ENCODE data around the gene ELAPOR1. TPM values are rescaled to one million over a fixed set of nuclear protein-coding genes. Genes with fewer than 3 reads are reported as not detected.

Gene ELAPOR1
- total and polyA plus RNA-seq, 2 experiments from 2014 or later = 0.54 to 1.2 TPM

GRCh38 chr1:109083501-109083900 is 30.4 kb upstream of the ELAPOR1 start:
- no peak overlapping the region for H3K4me3 ChIP-seq
- no peak overlapping the region for H2AFZ ChIP-seq
- no peak for DNase-seq
- H3K9me2 ChIP-seq (ENCODE audit: insufficient read depth) = no peaks in the 10 kb centered on the region
- no peaks in the 10 kb centered on the region for H3K9me3 ChIP-seq (ENCODE audit: low read depth)
- H3F3A ChIP-seq (ENCODE audit: insufficient read depth) = peaks cover 11% of the 10 kb centered on the region
- no peaks in the 10 kb centered on the region for H3K27me3 ChIP-seq (replicated peaks; ENCODE audit: insufficient read depth)
- no peak overlapping the region for H3K4me2 ChIP-seq (ENCODE audit: unreplicated experiment)
- H3K27ac ChIP-seq = no peak overlapping the region
- no peaks in the 10 kb centered on the region for H3K36me3 ChIP-seq (ENCODE audit: low read depth)
- in situ Hi-C loops (cut with MboI) = no loop called here
- TF ChIP-seq EZH2phosphoT487 (IDR thresholded peaks at IDR 0.05; ENCODE audit: insufficient read depth, low read depth) (no peak), EZH2 (IDR thresholded peaks at IDR 0.05; ENCODE audit: insufficient read depth, poor library complexity, severe bottlenecking) (no peak)
- no peaks in the 10 kb centered on the region for H4K20me1 ChIP-seq (ENCODE audit: insufficient read depth)
- no peaks in the 10 kb centered on the region for H3K79me2 ChIP-seq (ENCODE audit: insufficient read depth)
- peaks cover 15% of the 10 kb centered on the region for H3K4me1 ChIP-seq (ENCODE audit: insufficient read depth)
- no peak overlapping the region for H3K9ac ChIP-seq
- 82 to 94% methylated on average over 3 of the region's 3 CpGs for WGBS, 2 experiments (ENCODE audit: low coverage in 1 of 2, low lambda C conversion rate in 2 of 2, missing lambda C conversion rate in 2 of 2)

DNA sequence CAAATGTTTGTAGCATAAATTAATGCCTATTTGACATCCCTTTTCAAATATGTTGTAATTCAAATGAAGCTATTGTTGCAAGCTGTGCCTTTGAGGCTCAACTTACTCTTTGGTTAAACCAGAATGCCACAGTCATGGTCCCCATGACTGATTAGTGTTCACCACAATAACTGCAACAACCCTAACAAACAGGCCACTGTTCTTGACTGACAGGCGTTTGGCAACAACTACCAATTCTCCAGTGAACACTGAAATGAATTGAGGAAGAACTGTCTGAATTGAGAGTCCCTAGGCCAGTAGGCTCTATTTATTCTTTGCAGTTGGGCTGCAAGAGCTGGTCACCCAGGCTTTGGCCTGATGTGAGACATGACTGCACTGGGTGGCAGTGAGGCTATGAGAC is 30.0 kb upstream of the ELAPOR1 start:
- peaks cover 11% of the 10 kb centered on the region for H3F3A ChIP-seq (ENCODE audit: insufficient read depth)
- no peak overlapping the region for H3K4me3 ChIP-seq
- no peak overlapping the region for H3K9ac ChIP-seq
- H3K27ac ChIP-seq = no peak overlapping the region
- no peaks in the 10 kb centered on the region for H3K27me3 ChIP-seq (replicated peaks; ENCODE audit: insufficient read depth)
- H4K20me1 ChIP-seq (ENCODE audit: insufficient read depth) = no peaks in the 10 kb centered on the region
- no peak overlapping the region for H2AFZ ChIP-seq
- H3K4me1 ChIP-seq (ENCODE audit: insufficient read depth) = peaks cover 15% of the 10 kb centered on the region
- H3K9me3 ChIP-seq (ENCODE audit: low read depth) = no peaks in the 10 kb centered on the region
- H3K36me3 ChIP-seq (ENCODE audit: low read depth) = no peaks in the 10 kb centered on the region
- no peak overlapping the region for H3K4me2 ChIP-seq (ENCODE audit: unreplicated experiment)
- in situ Hi-C loops (cut with MboI) = no loop called here
- no peak for DNase-seq
- H3K79me2 ChIP-seq (ENCODE audit: insufficient read depth) = no peaks in the 10 kb centered on the region
- TF ChIP-seq EZH2phosphoT487 (IDR thresholded peaks at IDR 0.05; ENCODE audit: insufficient read depth, low read depth) = no peak
- no peak for TF ChIP-seq EZH2 (IDR thresholded peaks at IDR 0.05; ENCODE audit: insufficient read depth, poor library complexity, severe bottlenecking)
- H3K9me2 ChIP-seq (ENCODE audit: insufficient read depth) = no peaks in the 10 kb centered on the region
- 59 to 61% methylated on average over 1 of the region's 1 CpG for WGBS, 2 experiments (ENCODE audit: low coverage in 1 of 2, low lambda C conversion rate in 2 of 2, missing lambda C conversion rate in 2 of 2)

DNA sequence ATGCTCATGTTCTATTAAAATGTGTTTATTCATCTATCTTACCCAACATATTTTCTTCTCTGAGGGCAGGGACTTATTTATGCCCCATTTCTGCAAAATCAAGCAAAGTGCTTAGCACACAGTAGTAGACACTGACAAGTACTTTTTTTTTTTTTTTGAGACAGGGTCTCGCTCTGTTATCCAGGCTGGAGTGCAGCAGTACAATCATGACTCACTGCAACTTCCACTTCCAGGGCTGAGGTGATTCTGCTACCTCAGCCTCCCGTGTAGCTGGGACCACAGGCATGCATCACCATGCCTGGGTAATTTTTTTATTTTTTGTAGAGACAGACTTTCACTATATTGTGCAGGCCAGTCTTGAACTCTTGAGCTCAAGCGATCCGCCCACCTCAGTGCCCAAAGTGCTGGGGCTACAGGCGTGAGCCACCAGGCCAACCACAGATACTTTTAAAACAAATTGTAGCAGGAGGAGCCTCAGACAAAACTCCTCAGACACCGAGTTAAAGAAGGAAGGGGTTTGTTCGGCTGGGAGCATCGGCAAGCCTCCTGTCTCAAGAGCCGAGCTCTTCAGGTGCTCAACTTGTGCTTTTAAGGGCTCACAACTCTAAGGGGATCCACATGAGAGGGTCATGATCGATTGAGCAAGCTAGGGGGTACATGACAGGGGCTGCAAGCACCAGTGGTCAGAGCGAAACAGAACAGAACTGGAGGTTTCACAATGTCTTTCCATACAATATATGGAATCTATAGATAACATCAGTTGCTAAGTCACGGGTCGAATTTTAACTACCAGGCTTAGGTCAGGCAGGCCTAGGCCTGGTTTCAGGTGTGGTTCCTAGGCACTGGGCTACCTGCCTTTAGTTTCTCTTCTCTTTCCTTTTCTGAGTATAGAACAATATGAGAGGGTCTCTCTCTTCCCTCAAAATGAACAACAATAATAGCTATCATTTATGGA is 29.1 kb upstream of the ELAPOR1 start:
- H3K4me1 ChIP-seq (ENCODE audit: insufficient read depth) = peaks cover 10% of the 10 kb centered on the region
- no peak for DNase-seq
- H3K27me3 ChIP-seq (replicated peaks; ENCODE audit: insufficient read depth) = no peaks in the 10 kb centered on the region
- H3K36me3 ChIP-seq (ENCODE audit: low read depth) = no peaks in the 10 kb centered on the region
- no peaks in the 10 kb centered on the region for H4K20me1 ChIP-seq (ENCODE audit: insufficient read depth)
- no peak overlapping the region for H3K4me3 ChIP-seq
- no peak overlapping the region for H2AFZ ChIP-seq
- no peak overlapping the region for H3K9ac ChIP-seq
- H3K9me3 ChIP-seq (ENCODE audit: low read depth) = no peaks in the 10 kb centered on the region
- H3K27ac ChIP-seq = no peak overlapping the region
- peaks cover 6% of the 10 kb centered on the region; the same call in 1 of the 2 replicates for H3K79me2 ChIP-seq (ENCODE audit: insufficient read depth)
- no peaks in the 10 kb centered on the region for H3K9me2 ChIP-seq (ENCODE audit: insufficient read depth)
- WGBS, 2 experiments (ENCODE audit: low coverage in 1 of 2, low lambda C conversion rate in 2 of 2, missing lambda C conversion rate in 2 of 2) = 82 to 84% methylated on average over 13 of the region's 13 CpGs
- in situ Hi-C loops (cut with MboI) = no loop called here
- TF ChIP-seq EZH2 (IDR thresholded peaks at IDR 0.05; ENCODE audit: insufficient read depth, poor library complexity, severe bottlenecking) = no peak
- no peak for TF ChIP-seq EZH2phosphoT487 (IDR thresholded peaks at IDR 0.05; ENCODE audit: insufficient read depth, low read depth)
- H3F3A ChIP-seq (ENCODE audit: insufficient read depth) = peaks cover 11% of the 10 kb centered on the region
- no peak overlapping the region for H3K4me2 ChIP-seq (ENCODE audit: unreplicated experiment)

DNA sequence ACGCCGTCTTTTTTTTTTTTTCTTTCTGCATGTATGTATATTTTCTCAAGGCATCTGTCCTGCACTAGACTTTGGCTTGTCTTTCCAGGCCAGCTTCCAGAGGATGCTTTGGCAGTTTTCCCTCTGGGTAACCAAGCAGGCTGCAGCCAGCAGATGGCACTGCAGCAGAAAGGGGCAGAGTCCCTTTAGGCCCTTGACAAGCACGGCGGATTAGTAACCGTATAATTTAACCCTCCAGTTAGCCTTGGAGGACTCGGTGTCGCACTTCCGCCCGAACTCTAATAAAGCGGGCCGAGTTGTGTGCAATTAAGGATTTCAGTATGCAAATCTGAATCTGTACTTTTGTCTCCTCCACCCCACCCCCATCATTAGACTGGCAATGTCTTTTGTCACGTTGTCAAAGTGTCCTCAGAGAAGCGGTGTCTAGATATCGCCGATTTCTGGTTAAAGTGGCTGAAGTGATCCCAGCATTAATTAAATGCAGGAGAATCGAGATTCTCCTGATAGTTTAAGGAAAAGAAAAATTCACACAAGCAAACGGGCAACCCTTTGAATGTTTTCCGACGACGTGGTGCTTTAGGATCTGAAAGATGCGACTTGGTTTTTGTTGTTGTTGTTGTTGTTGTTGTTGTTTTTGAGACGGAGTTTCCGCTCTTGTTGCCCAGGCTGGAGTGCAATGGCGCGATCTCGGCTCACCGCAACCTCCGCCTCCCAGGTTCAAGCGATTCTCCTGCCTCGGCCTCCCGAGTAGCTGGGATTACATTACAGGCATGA is 24.5 kb upstream of the ELAPOR1 start:
- Histone ChIP-seq H3K4me3 (peak overlapping the region; percentile 92), H3K27me3 (replicated peaks; ENCODE audit: insufficient read depth) (no peaks in the 10 kb centered on the region), H3K9ac (peak overlapping the region; percentile 97; the same call in 1 of the 2 replicates), H2AFZ (peak overlapping the region; percentile 99), H3K9me3 (ENCODE audit: low read depth) (no peaks in the 10 kb centered on the region), H3K36me3 (ENCODE audit: low read depth) (peaks cover 11% of the 10 kb centered on the region), H3F3A (ENCODE audit: insufficient read depth) (peaks cover 21% of the 10 kb centered on the region), H3K4me1 (ENCODE audit: insufficient read depth) (peaks cover 18% of the 10 kb centered on the region), H3K79me2 (ENCODE audit: insufficient read depth) (peaks cover 47% of the 10 kb centered on the region), H3K4me2 (ENCODE audit: unreplicated experiment) (peak overlapping the region; percentile 94), H3K27ac (peak overlapping the region; percentile 97; the same call in 1 of the 2 replicates), H4K20me1 (ENCODE audit: insufficient read depth) (no peaks in the 10 kb centered on the region), H3K9me2 (ENCODE audit: insufficient read depth) (no peaks in the 10 kb centered on the region)
- peak; percentile 86 for DNase-seq
- in situ Hi-C loops (cut with MboI) = no loop called here
- WGBS, 2 experiments (ENCODE audit: low coverage in 1 of 2, low lambda C conversion rate in 2 of 2, missing lambda C conversion rate in 2 of 2) = 64 to 67% methylated on average over 31 of the region's 31 CpGs
- no peak for TF ChIP-seq EZH2phosphoT487 (IDR thresholded peaks at IDR 0.05; ENCODE audit: insufficient read depth, low read depth)
- TF ChIP-seq EZH2 (IDR thresholded peaks at IDR 0.05; ENCODE audit: insufficient read depth, poor library complexity, severe bottlenecking) = no peak
